Measurements from ENCODE around the gene NEK5. TPM values are rescaled to one million over a fixed set of nuclear protein-coding genes. Genes with fewer than 3 reads are reported as not detected.
A peak's percentile ranks its signal among the peaks of the same experiment; 100 is the strongest.

The NEK5 gene
- total and polyA plus RNA-seq, 2 donors (not counting 3 experiments of a cell fraction or from before 2014, with no cell fraction given) = 0.03 to 0.18 TPM

- Histone ChIP-seq H3K9me3 (replicated peaks; ENCODE audit: control insufficient read depth, insufficient read depth, low read length) (no peaks in the 10 kb centered on the region), H3K27ac (ENCODE audit: insufficient read depth, low read depth, low read length) (peak within 1 kb of the TSS; percentile 72), H2AFZ (ENCODE audit: low read depth, low read length) (peak within 1 kb of the TSS; percentile 94), H3K36me3 (ENCODE audit: control insufficient read depth in 2 of 2, extremely low read depth in 1 of 2, insufficient read depth in 2 of 2, low read length in 2 of 2) (no peaks in the 10 kb centered on the region), H3K4me2 (ENCODE audit: insufficient read depth, low read length) (peak within 1 kb of the TSS; percentile 89), H4K20me1 (replicated peaks; ENCODE audit: control insufficient read depth, extremely low read depth, insufficient read depth, low read length) (no peaks in the 10 kb centered on the region), H3K9ac (replicated peaks; ENCODE audit: extremely low read depth, insufficient read depth, low read length) (peak within 1 kb of the TSS; percentile 91), H3K79me2 (ENCODE audit: control insufficient read depth, insufficient read depth, low read length) (peaks cover 29% of the 10 kb centered on the region), H3K9me1 (replicated peaks; ENCODE audit: control insufficient read depth, extremely low read depth, insufficient read depth, low read length) (no peaks in the 10 kb centered on the region), H3K4me3 (replicated peaks in 1 of 3; ENCODE audit: insufficient read depth in 1 of 3, low read depth in 1 of 3, low read length in 3 of 3) (peak within 1 kb of the TSS; percentile 51 to 88 (median 74)), H3K4me1 (ENCODE audit: control insufficient read depth, extremely low read depth, insufficient read depth, low read length) (peaks cover 14% of the 10 kb centered on the region), H3K27me3 (ENCODE audit: control insufficient read depth in 2 of 2, insufficient read depth in 2 of 2, low read length in 2 of 2) (peaks cover 13 to 14% of the 10 kb centered on the region in 2 experiments)
- dilution Hi-C loops (cut with MboI; ENCODE audit: extremely low pct_ligation_motif_present, low sequenced_read_pairs) = no loop called here
- ChIA-PET CTCF (interaction anchor here (0.9 to 1.6 kb wide), 9 partner anchors 10 to 439 kb away, joined by 3 to 7 read pairs (median 3); partner anchors contain the start of genes NEK5 and TMEM272), POLR2A (no interaction called here)
- intact Hi-C loops (cut with micrococcal nuclease) = loop anchor here (1.0 to 5.0 kb wide), 7 partner anchors 11 to 559 kb away; partner anchors contain the start of genes DHRS12, INTS6 and WDFY2
- BruUV-seq (replicated peaks) = no TSS peak
- FAIRE-seq (peak; percentile 94), DNase-seq (ENCODE audit: low read depth, low spot score) (peak; percentile 100)
- TF ChIP-seq MAX (IDR thresholded peaks at IDR 0.05; ENCODE audit: insufficient read depth, insufficient read length) = no peak
- no peak for TF ChIP-seq GATA2 (IDR thresholded peaks at IDR 0.05; ENCODE audit: insufficient read depth, insufficient read length, low read depth, low read length)
- peak; percentile 89 for TF ChIP-seq POLR2A (IDR thresholded peaks at IDR 0.05; ENCODE audit: low read depth, low read length)
- TF ChIP-seq POLR2AphosphoS5 (IDR thresholded peaks at IDR 0.05; ENCODE audit: insufficient read depth, low read depth, low read length) = peak; percentile 66
- no peak for TF ChIP-seq FOS (IDR thresholded peaks at IDR 0.05; ENCODE audit: borderline replicate concordance, insufficient read depth, low read length)
- no peak for TF ChIP-seq JUN (IDR thresholded peaks at IDR 0.05; ENCODE audit: borderline replicate concordance, insufficient read depth, insufficient read length, low read depth)
Measured at GRCh38 chr13:52011632-52012511, 117.0 kb downstream of the NEK5 start, which contains the start of gene ALG11. ALG11 (plus strand) TSS chr13:52012398; CDS start chr13:52012419, 21 bp downstream.

All from endothelial cell of umbilical vein (primary cell).